Measurements from ENCODE around the gene ARHGAP27. TPM values are rescaled to one million over a fixed set of nuclear protein-coding genes. Genes with fewer than 3 reads are reported as not detected.

The ARHGAP27 gene
- total and polyA plus RNA-seq, 2 of the 13 experiments (the other 11 are each of a cell fraction or from before 2014, with no cell fraction given), result 15.5 to 18.9 TPM

GRCh38 chr17:45363498-45363897 is 69.2 kb downstream of the ARHGAP27 start:
- TF ChIP-seq NONO (IDR thresholded peaks at IDR 0.05), result no peak
- no peak for TF ChIP-seq NONO (CRISPR knock-in tag; conservative IDR thresholded peaks at IDR 0.05)
- TF ChIP-seq FOSL1 (CRISPR knock-in tag; IDR thresholded peaks at IDR 0.05; ENCODE audit: borderline replicate concordance), result no peak
- no peak for TF ChIP-seq ZNF879 (CRISPR knock-in tag; IDR thresholded peaks at IDR 0.05)
- TF ChIP-seq ZSCAN25 (CRISPR knock-in tag; IDR thresholded peaks at IDR 0.05), result no peak
- TF ChIP-seq ISL2 (CRISPR knock-in tag; IDR thresholded peaks at IDR 0.05), result no peak
- TF ChIP-seq XRCC5 (optimal IDR thresholded peaks at IDR 0.05; ENCODE audit: low read length), result no peak
- no peak for TF ChIP-seq ZNF614 (CRISPR knock-in tag; IDR thresholded peaks at IDR 0.05; ENCODE audit: borderline replicate concordance)
- TF ChIP-seq PLRG1 (conservative IDR thresholded peaks at IDR 0.05), result no peak
- no peak for TF ChIP-seq MIXL1 (CRISPR knock-in tag; IDR thresholded peaks at IDR 0.05)
- TF ChIP-seq ZNF646 (CRISPR knock-in tag; IDR thresholded peaks at IDR 0.05), result no peak
- no peak for TF ChIP-seq ZNF281 (CRISPR knock-in tag; IDR thresholded peaks at IDR 0.05; ENCODE audit: borderline replicate concordance)
- TF ChIP-seq ZMAT3 (CRISPR knock-in tag; conservative IDR thresholded peaks at IDR 0.05), result no peak
- no peak for TF ChIP-seq LRRFIP1 (CRISPR knock-in tag; conservative IDR thresholded peaks at IDR 0.05)
- ATAC-seq, result no peak
- FAIRE-seq, result no peak
- H3K79me2 ChIP-seq (ENCODE audit: insufficient read depth, low read length), result no peaks in the 10 kb centered on the region
- intact Hi-C loops (cut with micrococcal nuclease; ENCODE audit: unreplicated experiment), result no loop called here
- no TSS peak for BruUV-seq (replicated peaks)
- no peak overlapping the region for H3K4me2 ChIP-seq (ENCODE audit: low read depth, low read length)
- no peak for DNase-seq (ENCODE audit: low spot score)
- no peak overlapping the region for H3K9ac ChIP-seq (ENCODE audit: insufficient read depth, low read depth, low read length)
- no peaks in the 10 kb centered on the region for H3K9me3 ChIP-seq (ENCODE audit: low read length)
- WGBS (ENCODE audit: low lambda C conversion rate), result 4% methylated on average over 3 of the region's 3 CpGs
- H3K27ac ChIP-seq (ENCODE audit: extremely low read length, insufficient read depth, low read length), result no peak overlapping the region
- no peaks in the 10 kb centered on the region for H4K20me1 ChIP-seq (ENCODE audit: insufficient read depth, low read length)
- H3K4me3 ChIP-seq (replicated peaks in 1 of 3; ENCODE audit: insufficient read depth in 1 of 3, low read depth in 2 of 3, low read length in 3 of 3), result no peak overlapping the region
- ChIA-PET POLR2A (no interaction called here), CTCF (ENCODE audit: low intra/inter-chr PET ratio, low total read pairs) (no interaction called here)
- in situ Hi-C loops (cut with HindIII; ENCODE audit: extremely low pct_ligation_motif_present, low pct_unique_long_range_greater_than_20kb), result no loop called here
- no peaks in the 10 kb centered on the region for H3K36me3 ChIP-seq (replicated peaks in 1 of 2; ENCODE audit: control insufficient read depth in 1 of 2, insufficient read depth in 2 of 2, low read length in 2 of 2)
- H2AFZ ChIP-seq (ENCODE audit: low read length), result no peak overlapping the region
- peaks cover 2 to 23% of the 10 kb centered on the region in 2 experiments; a peak in 2 of 5 replicates for H3K27me3 ChIP-seq (ENCODE audit: control insufficient read depth in 1 of 2, insufficient read depth in 2 of 2, low read length in 2 of 2)
- no peaks in the 10 kb centered on the region for H3K4me1 ChIP-seq (ENCODE audit: insufficient read depth, low read length)

Data from HepG2 (cell line).